CD14-positive monocyte (primary cell): ENCODE measurements around the gene PDK2. TPM values are rescaled to one million over a fixed set of nuclear protein-coding genes. Genes with fewer than 3 reads are reported as not detected.
A peak's percentile ranks its signal among the peaks of the same experiment; 100 is the strongest.

Experiments
- DNase-seq, 3 donors: peaks; one replicate each; pipeline ENCODE4 v3.0.0-alpha.2; 2011 to 2022
- H2AFZ ChIP-seq: 2 replicates; pipeline ENCODE4 v1.6.0; 2012; ENCODE audit warnings: mild to moderate bottlenecking, low read depth, low read length, inconsistent platforms; ENCODE audit not compliant: insufficient read depth, poor library complexity, severe bottlenecking
- H3K27ac ChIP-seq, 2 donors: 1 replicate in 1 of 2; 2 replicates in 1 of 2; pipeline ENCODE4 v1.5.1; 2012 to 2013; ENCODE audit warnings: low read length in 2 of 2, control low read depth in 1 of 2, inconsistent platforms in 1 of 2, low read depth in 1 of 2, mild to moderate bottlenecking in 1 of 2
- H3K27me3 ChIP-seq, 2 donors: one replicate each; pipeline versions ENCODE4 v1.6.0 to v1.6.1; 2011 to 2013; ENCODE audit warnings: low read length in 2 of 2; ENCODE audit not compliant: control insufficient read depth in 2 of 2, insufficient read depth in 2 of 2
- H3K36me3 ChIP-seq, 2 donors: replicated peaks in 1 of 2; 1 replicate in 1 of 2; 2 replicates in 1 of 2; pipeline versions ENCODE4 v1.5.1 to v1.6.1; 2012 to 2013; ENCODE audit warnings: low read length in 2 of 2, control low read depth in 1 of 2, inconsistent platforms in 1 of 2, mild to moderate bottlenecking in 1 of 2; ENCODE audit not compliant: insufficient read depth in 2 of 2, control insufficient read depth in 1 of 2
- H3K4me1 ChIP-seq, 2 donors: 1 replicate in 1 of 2; 2 replicates in 1 of 2; pipeline versions ENCODE4 v1.5.1 to v1.6.1; 2012 to 2013; ENCODE audit warnings: low read length in 2 of 2, control low read depth in 1 of 2, inconsistent platforms in 1 of 2, mild to moderate bottlenecking in 1 of 2, moderate library complexity in 1 of 2; ENCODE audit not compliant: insufficient read depth in 2 of 2, control insufficient read depth in 1 of 2
- H3K4me2 ChIP-seq: replicated peaks from 2 replicates; pipeline ENCODE3; 2012; ENCODE audit warnings: low read length, moderate library complexity, mild to moderate bottlenecking; ENCODE audit not compliant: poor library complexity, severe bottlenecking; ENCODE audit errors: extremely low read depth
- H3K4me3 ChIP-seq, 3 experiments: fragments of 200-600 bp in 1 of 3; sonication (generic) in 1 of 3; replicated peaks in 1 of 3; 1 replicate in 2 of 3; 2 replicates in 1 of 3; pipeline ENCODE4 v1.5.1; 2011 to 2013; ENCODE audit warnings: low read length in 3 of 3, mild to moderate bottlenecking in 3 of 3, control low read depth in 2 of 3, low read depth in 2 of 3, inconsistent platforms in 1 of 3, moderate library complexity in 1 of 3
- H3K79me2 ChIP-seq: 2 replicates; pipeline ENCODE4 v1.6.0; 2012; ENCODE audit warnings: mild to moderate bottlenecking, control low read depth, inconsistent platforms, low read length, moderate library complexity; ENCODE audit not compliant: insufficient read depth
- H3K9ac ChIP-seq: 2 replicates; pipeline ENCODE4 v1.6.0; 2017; ENCODE audit warnings: low read length, mild to moderate bottlenecking; ENCODE audit not compliant: insufficient read depth, poor library complexity, severe bottlenecking
- H3K9me3 ChIP-seq, 2 donors: replicated peaks in 1 of 2; 1 replicate in 1 of 2; 2 replicates in 1 of 2; pipeline versions ENCODE4 v1.5.1 to v1.6.1; 2012 to 2013; ENCODE audit warnings: low read length in 2 of 2, control low read depth in 1 of 2; ENCODE audit not compliant: control insufficient read depth in 1 of 2, insufficient read depth in 1 of 2
- H4K20me1 ChIP-seq: 2 replicates; pipeline ENCODE4 v1.6.0; 2012; ENCODE audit warnings: mild to moderate bottlenecking, low read length, control low read depth, moderate library complexity; ENCODE audit not compliant: insufficient read depth
- H3K27ac Mint-ChIP-seq, 7 donors: one replicate each; pipeline ENCODE4 v1.8.0; 2020; ENCODE audit warnings: mild to moderate bottlenecking in 7 of 7, mixed read lengths in 7 of 7, moderate library complexity in 6 of 7, inconsistent platforms in 2 of 7
- H3K27me3 Mint-ChIP-seq, 3 donors: one replicate each; pipeline ENCODE4 v1.8.0; 2021 to 2022; ENCODE audit warnings: low read depth in 3 of 3, mild to moderate bottlenecking in 3 of 3, mixed read lengths in 3 of 3, moderate library complexity in 3 of 3, inconsistent platforms in 1 of 3
- H3K36me3 Mint-ChIP-seq, 2 donors: one replicate each; pipeline ENCODE4 v1.8.0; 2020; ENCODE audit warnings: mixed read lengths in 2 of 2, inconsistent platforms in 1 of 2, mild to moderate bottlenecking in 1 of 2
- H3K4me1 Mint-ChIP-seq: one replicate; pipeline ENCODE4 v1.8.0; 2020; ENCODE audit warnings: mild to moderate bottlenecking, mixed read lengths
- H3K4me3 Mint-ChIP-seq, 2 donors: one replicate each; pipeline ENCODE4 v1.8.0; 2020; ENCODE audit warnings: mild to moderate bottlenecking in 2 of 2, mixed read lengths in 2 of 2, moderate library complexity in 1 of 2
- H3K9me3 Mint-ChIP-seq, 7 donors: one replicate each; pipeline ENCODE4 v1.8.0; 2020 to 2022; ENCODE audit warnings: mixed read lengths in 7 of 7, mild to moderate bottlenecking in 6 of 7, moderate library complexity in 6 of 7, inconsistent platforms in 2 of 7
- CTCF ChIP-seq: fragments of 200-600 bp; IDR thresholded peaks from one replicate; pipeline ENCODE4 v1.8.0; 2022; ENCODE audit warnings: antibody characterized with exemption, mild to moderate bottlenecking
- WGBS: methylation state at CpG from one replicate; pipeline ENCODE4 v1.1.5; 2013; ENCODE audit warnings: missing lambda C conversion rate; ENCODE audit not compliant: insufficient coverage; 5-methylcytosine and 5-hydroxymethylcytosine counted together
- intact Hi-C, 2 donors: fragments of 100-400 bp; cut with micrococcal nuclease; formaldehyde crosslinking; loops; one replicate each; pipeline versions ENCODE4 v1.15.0 to v1.15.1; 2023
- polyA plus RNA-seq, 3 donors: library from polyadenylated mRNA; depleted of rRNA in 1 of 3; unstranded in 2 of 3; stranded (reverse) in 1 of 3; fragments of 300-500 nt in 2 of 3; fragments of >200 nt in 1 of 3; fragmentation: Illumina TruSeq in 2 of 3; gene quantifications; 1 replicate in 2 of 3; 2 replicates in 1 of 3; pipeline ENCODE4 v1.2.3, GENCODE V29; 2012 to 2021

The PDK2 gene
- polyA plus RNA-seq, 3 donors, result 15.9 to 43.0 (median 23.4) TPM

DNA sequence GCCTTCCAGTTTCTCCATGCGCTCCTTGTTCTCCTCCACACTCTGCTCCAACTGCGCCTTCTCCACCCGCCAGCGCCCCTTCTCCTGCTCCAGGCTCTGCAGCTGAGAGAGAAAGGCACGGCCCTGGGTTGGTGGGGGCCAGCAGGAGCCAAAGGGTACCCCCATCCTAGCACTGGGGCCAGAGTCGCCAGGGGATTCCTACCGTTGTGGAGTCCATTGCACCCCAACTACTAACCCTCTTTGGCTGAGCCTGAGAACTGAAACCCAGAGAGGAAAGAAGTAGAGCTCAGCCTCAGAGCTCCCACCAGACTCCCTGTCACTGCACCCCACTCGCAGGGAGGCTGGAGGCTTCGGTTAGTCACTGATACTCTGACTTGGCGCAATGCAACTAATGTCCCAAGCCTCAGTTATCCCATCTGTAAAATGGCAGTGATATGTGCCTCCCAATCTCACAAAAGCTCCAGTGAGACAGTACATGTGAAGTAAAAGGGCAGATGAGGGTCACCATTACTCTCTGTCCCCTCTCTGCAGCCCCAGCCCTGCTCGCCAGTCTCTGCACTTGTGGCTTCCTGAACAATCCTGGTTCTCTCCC, 41.0 kb downstream of the PDK2 start:
- H4K20me1 ChIP-seq, result peaks cover 99% of the 10 kb centered on the region
- Mint-ChIP-seq H3K4me3 (no peak overlapping the region), H3K27me3 (peaks cover 10 to 16% (median 14%) of the 10 kb centered on the region in 3 donors), H3K9me3 (peaks cover 0 to 5% (median 3%) of the 10 kb centered on the region in 7 donors), H3K27ac (no peak overlapping the region), H3K4me1 (peaks cover 25% of the 10 kb centered on the region), H3K36me3 (peaks cover 78 to 86% of the 10 kb centered on the region in 2 donors)
- no peak overlapping the region for H3K4me2 ChIP-seq
- H3K36me3 ChIP-seq, result peaks cover 75 to 84% of the 10 kb centered on the region in 2 donors
- no peak for DNase-seq
- peaks cover 28% of the 10 kb centered on the region for H3K79me2 ChIP-seq
- WGBS, result 94% methylated on average over 7 of the region's 11 CpGs
- peaks cover 0 to 5% of the 10 kb centered on the region in 2 donors for H3K27me3 ChIP-seq
- H2AFZ ChIP-seq, result no peak overlapping the region
- no peaks in the 10 kb centered on the region for H3K9me3 ChIP-seq
- intact Hi-C loops, result no loop called here
- no peak overlapping the region for H3K4me3 ChIP-seq
- H3K9ac ChIP-seq, result no peak overlapping the region
- no peak overlapping the region for H3K27ac ChIP-seq
- H3K4me1 ChIP-seq, result peaks cover 13 to 17% of the 10 kb centered on the region in 2 donors
- no peak for TF ChIP-seq CTCF

- Histone ChIP-seq H2AFZ (no peak overlapping the region), H3K27me3 (no peaks in the 10 kb centered on the region), H3K4me3 (no peak overlapping the region), H3K9ac (no peak overlapping the region), H3K36me3 (peaks cover 82 to 92% of the 10 kb centered on the region in 2 donors), H4K20me1 (peaks cover 100% of the 10 kb centered on the region), H3K9me3 (no peaks in the 10 kb centered on the region), H3K4me2 (no peak overlapping the region), H3K27ac (no peak overlapping the region), H3K4me1 (peaks cover 20 to 26% of the 10 kb centered on the region in 2 donors), H3K79me2 (peaks cover 34% of the 10 kb centered on the region)
- no peak for DNase-seq
- peak overlapping the region in 1 of 7 donors; percentile 33 for H3K27ac Mint-ChIP-seq
- H3K27me3 Mint-ChIP-seq, result peaks cover 2 to 7% (median 7%) of the 10 kb centered on the region in 3 donors
- no peak for TF ChIP-seq CTCF
- H3K36me3 Mint-ChIP-seq, result peaks cover 80 to 89% of the 10 kb centered on the region in 2 donors
- H3K4me1 Mint-ChIP-seq, result peaks cover 30% of the 10 kb centered on the region
- H3K9me3 Mint-ChIP-seq, result peaks cover 0 to 5% (median 1%) of the 10 kb centered on the region in 7 donors
- 100% methylated on average over 3 of the region's 4 CpGs for WGBS
- intact Hi-C loops, result no loop called here
- no peak overlapping the region for H3K4me3 Mint-ChIP-seq
These were observed 41.9 kb downstream of the PDK2 start for GRCh38 chr17:50137042-50137441.
